AG04450 (cell line): Measurements from ENCODE around the gene LAMP1. TPM values are rescaled to one million over a fixed set of nuclear protein-coding genes. Genes with fewer than 3 reads are reported as not detected.
A peak's percentile ranks its signal among the peaks of the same experiment; 100 is the strongest.
"Not testable (repeated sequence)": the region's sequence is repeated elsewhere in the genome, so short reads cannot be mapped to it uniquely, and the experiment has no call there.

ENCODE experiments used
- CTCF ChIA-PET: fragments of 300-600, 350-600 bp; formaldehyde crosslinking; extraction: SDS; loops from one replicate; lab custom pipeline; 2022; ENCODE audit warnings: antibody characterized with exemption, inconsistent platforms; lab: Charles Lee
- POLR2A ChIA-PET: fragments of 350-600 bp; formaldehyde crosslinking; extraction: SDS; loops from one replicate; lab custom pipeline; 2021; ENCODE audit warnings: antibody characterized with exemption, inconsistent platforms; lab: Yijun Ruan, JAX
- DNase-seq: peaks from one replicate; pipeline ENCODE4 v3.0.0-alpha.2; 2011; ENCODE audit warnings: low read depth, low spot score
- H3K27ac ChIP-seq: one replicate; pipeline ENCODE4 v1.5.1; 2012; ENCODE audit warnings: low read depth, low read length, control low read depth
- H3K27me3 ChIP-seq: one replicate; pipeline ENCODE4 v1.6.0; 2012; ENCODE audit warnings: low read length; ENCODE audit not compliant: control insufficient read depth, insufficient read depth
- H3K4me3 ChIP-seq: 2 replicates; pipeline ENCODE4 v1.5.1; 2011; ENCODE audit warnings: mild to moderate bottlenecking, low read depth, low read length, control low read depth
- H3K9me3 ChIP-seq: 2 replicates; pipeline ENCODE4 v1.5.1; 2012; ENCODE audit warnings: low read length; ENCODE audit not compliant: control insufficient read depth, insufficient read depth
- polyA plus RNA-seq: library from polyadenylated mRNA; depleted of rRNA; stranded (reverse); fragments of >200 nt; gene quantifications from 2 replicates; pipeline ENCODE4 v1.2.3, GENCODE V29; 2011
- TF ChIP-seq, protein P1 (sequence below): IDR thresholded peaks from 2 replicates; pipeline ENCODE4 v1.5.1; 2011; ENCODE audit warnings: low read depth, low read length, control low read depth, inconsistent platforms

Gene LAMP1
- polyA plus RNA-seq, 1 experiment, result 247 TPM

DNA sequence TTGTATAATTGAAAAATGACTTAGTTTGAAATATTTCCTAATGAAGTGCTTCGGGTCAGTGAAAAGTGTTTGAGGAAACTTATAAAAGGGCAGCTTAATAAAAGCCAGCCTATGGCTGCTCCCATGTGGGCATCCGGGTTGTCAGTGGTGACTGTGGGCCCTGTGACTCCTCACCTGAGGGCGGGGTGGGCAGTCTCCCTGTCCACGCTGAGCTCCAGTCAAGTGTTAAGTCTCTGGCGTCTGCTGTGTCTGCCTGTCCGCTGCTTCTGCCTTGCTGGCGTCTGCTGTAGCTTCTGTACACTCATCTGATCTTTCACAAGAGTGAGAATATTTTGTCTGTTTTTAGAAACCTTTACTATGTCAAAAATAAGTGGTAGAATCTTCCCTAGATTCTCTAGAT, 7.1 kb downstream of the LAMP1 start:
- no peak for DNase-seq
- TF ChIP-seq, protein P1, sequence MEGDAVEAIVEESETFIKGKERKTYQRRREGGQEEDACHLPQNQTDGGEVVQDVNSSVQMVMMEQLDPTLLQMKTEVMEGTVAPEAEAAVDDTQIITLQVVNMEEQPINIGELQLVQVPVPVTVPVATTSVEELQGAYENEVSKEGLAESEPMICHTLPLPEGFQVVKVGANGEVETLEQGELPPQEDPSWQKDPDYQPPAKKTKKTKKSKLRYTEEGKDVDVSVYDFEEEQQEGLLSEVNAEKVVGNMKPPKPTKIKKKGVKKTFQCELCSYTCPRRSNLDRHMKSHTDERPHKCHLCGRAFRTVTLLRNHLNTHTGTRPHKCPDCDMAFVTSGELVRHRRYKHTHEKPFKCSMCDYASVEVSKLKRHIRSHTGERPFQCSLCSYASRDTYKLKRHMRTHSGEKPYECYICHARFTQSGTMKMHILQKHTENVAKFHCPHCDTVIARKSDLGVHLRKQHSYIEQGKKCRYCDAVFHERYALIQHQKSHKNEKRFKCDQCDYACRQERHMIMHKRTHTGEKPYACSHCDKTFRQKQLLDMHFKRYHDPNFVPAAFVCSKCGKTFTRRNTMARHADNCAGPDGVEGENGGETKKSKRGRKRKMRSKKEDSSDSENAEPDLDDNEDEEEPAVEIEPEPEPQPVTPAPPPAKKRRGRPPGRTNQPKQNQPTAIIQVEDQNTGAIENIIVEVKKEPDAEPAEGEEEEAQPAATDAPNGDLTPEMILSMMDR, result no peak
- H3K4me3 ChIP-seq, result no peak overlapping the region
- ChIA-PET CTCF (no interaction called here), POLR2A (no interaction called here)
- H3K27ac ChIP-seq, result no peak overlapping the region
- no peaks in the 10 kb centered on the region for H3K9me3 ChIP-seq
- no peaks in the 10 kb centered on the region for H3K27me3 ChIP-seq

DNA sequence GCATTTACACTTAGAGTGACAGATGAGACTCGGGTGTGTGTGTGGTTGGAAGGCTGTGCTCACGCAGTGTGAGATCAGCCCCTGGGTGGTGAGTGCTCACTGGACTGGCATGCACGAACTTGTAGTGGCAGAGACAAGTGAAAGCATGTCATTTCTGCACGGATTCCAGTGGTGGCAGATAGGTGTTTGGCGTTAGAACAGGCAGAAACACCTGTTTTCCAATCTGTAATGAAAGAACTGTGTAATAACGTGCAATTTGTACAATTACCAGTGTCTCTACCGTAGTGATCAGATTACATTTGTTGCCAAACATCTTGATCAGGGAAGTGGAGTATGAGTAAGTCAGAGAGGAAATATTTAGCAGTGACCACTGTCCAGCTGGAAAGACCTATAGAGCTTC, 8.2 kb downstream of the LAMP1 start:
- H3K9me3 ChIP-seq, result no peaks in the 10 kb centered on the region
- no peak for DNase-seq
- CTCF ChIA-PET, result no interaction called here
- H3K27me3 ChIP-seq, result no peaks in the 10 kb centered on the region
- H3K4me3 ChIP-seq, result no peak overlapping the region
- peak overlapping the region; percentile 42 for H3K27ac ChIP-seq
- POLR2A ChIA-PET, result no interaction called here
- TF ChIP-seq, protein P1, result no peak

DNA sequence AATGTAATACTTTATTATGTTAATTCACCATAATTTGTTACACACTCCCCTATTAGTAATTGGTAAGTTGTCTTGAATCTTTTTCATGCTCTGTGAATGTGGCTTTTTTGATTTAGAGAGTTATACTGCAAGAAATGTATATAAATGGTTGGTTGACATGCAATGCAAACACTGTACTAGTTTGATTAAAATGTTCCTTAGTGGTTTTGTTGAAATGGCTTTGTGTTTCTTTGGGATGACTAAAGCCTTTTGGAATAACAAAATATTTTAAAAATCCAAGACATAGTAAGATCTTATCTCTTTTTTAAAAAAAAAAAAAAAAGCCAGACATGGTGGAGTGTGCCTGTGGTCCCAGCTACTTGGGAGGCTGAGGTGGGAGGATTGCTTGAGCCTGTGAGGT, 10.5 kb downstream of the LAMP1 start:
- H3K27me3 ChIP-seq, result no peaks in the 10 kb centered on the region
- TF ChIP-seq, protein P1, result no peak
- H3K27ac ChIP-seq, result no peak overlapping the region
- POLR2A ChIA-PET, result interaction anchor here (0.7 kb wide), 1 partner anchor 20 kb away, joined by 4 read pairs; no protein-coding TSS in a partner anchor
- H3K4me3 ChIP-seq, result no peak overlapping the region
- no peaks in the 10 kb centered on the region for H3K9me3 ChIP-seq
- DNase-seq, result no peak
- CTCF ChIA-PET, result interaction anchor here (1.0 kb wide), 1 partner anchor 36 kb away, joined by 4 read pairs; no protein-coding TSS in a partner anchor

DNA sequence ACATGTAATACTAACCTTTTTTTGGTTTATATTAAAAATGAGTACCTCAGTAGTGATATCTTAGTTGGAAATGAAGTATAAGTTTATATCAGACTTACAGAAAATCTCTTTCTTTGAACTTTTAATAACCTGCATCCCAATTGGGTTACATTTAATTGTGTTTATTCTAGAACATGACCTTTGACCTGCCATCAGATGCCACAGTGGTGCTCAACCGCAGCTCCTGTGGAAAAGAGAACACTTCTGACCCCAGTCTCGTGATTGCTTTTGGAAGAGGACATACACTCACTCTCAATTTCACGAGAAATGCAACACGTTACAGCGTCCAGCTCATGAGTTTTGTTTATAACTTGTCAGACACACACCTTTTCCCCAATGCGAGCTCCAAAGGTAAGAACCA, 12.4 kb downstream of the LAMP1 start:
- H3K27ac ChIP-seq, result no peak overlapping the region
- no peaks in the 10 kb centered on the region for H3K9me3 ChIP-seq
- TF ChIP-seq, protein P1, result no peak
- no peak overlapping the region for H3K4me3 ChIP-seq
- POLR2A ChIA-PET, result no interaction called here
- no peak for DNase-seq
- CTCF ChIA-PET, result no interaction called here
- H3K27me3 ChIP-seq, result no peaks in the 10 kb centered on the region

DNA sequence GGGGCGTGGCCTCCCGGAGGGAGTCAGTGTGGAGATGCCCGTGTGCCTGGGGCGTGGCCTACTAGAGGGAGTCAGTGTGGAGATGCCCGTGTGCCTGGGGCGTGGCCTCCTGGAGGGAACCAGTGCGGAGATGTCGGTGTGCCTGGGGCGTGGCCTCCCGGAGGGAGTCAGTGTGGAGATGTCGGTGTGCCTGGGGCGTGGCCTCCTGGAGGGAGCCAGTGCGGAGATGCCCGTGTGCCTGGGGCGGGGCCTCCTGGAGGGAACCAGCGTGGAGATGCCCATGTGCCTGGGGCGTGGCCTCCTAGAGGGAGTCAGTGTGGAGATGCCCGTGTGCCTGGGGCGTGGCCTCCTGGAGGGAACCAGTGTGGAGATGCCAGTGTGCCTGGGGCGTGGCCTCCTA, 17.1 kb downstream of the LAMP1 start:
- H3K9me3 ChIP-seq, H3K27ac ChIP-seq, POLR2A ChIA-PET, H3K4me3 ChIP-seq, DNase-seq, H3K27me3 ChIP-seq, CTCF ChIA-PET: not testable (repeated sequence)

DNA sequence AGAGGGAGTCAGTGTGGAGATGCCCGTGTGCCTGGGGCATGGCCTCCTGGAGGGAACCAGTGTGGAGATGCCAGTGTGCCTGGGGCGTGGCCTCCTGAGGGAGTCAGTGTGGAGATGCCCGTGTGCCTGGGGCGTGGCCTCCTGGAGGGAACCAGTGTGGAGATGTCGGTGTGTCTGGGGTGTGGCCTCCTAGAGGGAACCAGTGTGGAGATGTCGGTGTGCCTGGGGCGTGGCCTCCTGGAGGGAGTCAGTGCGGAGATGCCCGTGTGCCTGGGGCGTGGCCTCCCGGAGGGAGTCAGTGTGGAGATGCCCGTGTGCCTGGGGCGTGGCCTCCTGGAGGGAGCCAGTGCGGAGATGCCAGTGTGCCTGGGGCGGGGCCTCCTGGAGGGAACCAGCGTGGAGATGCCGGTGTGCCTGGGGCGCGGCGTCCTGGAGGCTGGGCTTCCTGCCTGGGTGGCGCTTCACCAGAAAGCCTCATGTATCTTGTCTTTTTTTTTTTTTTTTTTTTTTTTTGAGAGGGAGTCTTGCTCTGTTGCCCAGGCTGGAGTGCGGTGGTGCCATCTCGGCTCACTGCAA, 17.9 kb downstream of the LAMP1 start:
- H3K27me3 ChIP-seq, POLR2A ChIA-PET, CTCF ChIA-PET, H3K9me3 ChIP-seq, H3K27ac ChIP-seq, H3K4me3 ChIP-seq, DNase-seq: not testable (repeated sequence)
